Tongue (tissue), 2 donors: Measurements from ENCODE around the gene AQP2. TPM values are rescaled to one million over a fixed set of nuclear protein-coding genes. Genes with fewer than 3 reads are reported as not detected.

ENCODE experiments used
- DNase-seq: peaks from one replicate; pipeline ENCODE4 v3.0.0-alpha.2; 2015
- total RNA-seq: library from RNA; depleted of rRNA; stranded (reverse); fragments of >200 nt; gene quantifications from one replicate; pipeline ENCODE4 v1.2.3, GENCODE V29; 2014

AQP2 gene
- total RNA-seq, 1 donor from 2014 or later, result not detected

- DNase-seq, result no peak
Measured at GRCh38 chr12:49920241-49920914, 30.2 kb upstream of the AQP2 start.

- no peak for DNase-seq
Measured at GRCh38 chr12:49920915-49921286, 29.6 kb upstream of the AQP2 start.

- no peak for DNase-seq
Measured at GRCh38 chr12:49921299-49921698, 29.2 kb upstream of the AQP2 start.

GRCh38 chr12:49921936-49922335, 28.6 kb upstream of the AQP2 start:
- no peak for DNase-seq

GRCh38 chr12:49922349-49923034, 28.0 kb upstream of the AQP2 start:
- DNase-seq, result no peak

- no peak for DNase-seq
Measured at GRCh38 chr12:49923035-49923644, 27.4 kb upstream of the AQP2 start.

- no peak for DNase-seq
Measured at GRCh38 chr12:49923880-49924556, 26.5 kb upstream of the AQP2 start.

- DNase-seq, result no peak
Measured at GRCh38 chr12:49924628-49925246, 25.8 kb upstream of the AQP2 start.

- DNase-seq, result no peak
Measured at GRCh38 chr12:49925433-49926204, 24.9 kb upstream of the AQP2 start.

- no peak for DNase-seq
Measured at GRCh38 chr12:49928471-49928870, 22.1 kb upstream of the AQP2 start.

- no peak for DNase-seq
Measured at GRCh38 chr12:49929581-49929980, 21.0 kb upstream of the AQP2 start.

GRCh38 chr12:49930515-49931288, 19.8 kb upstream of the AQP2 start:
- DNase-seq, result no peak

- no peak for DNase-seq
Measured at GRCh38 chr12:49932023-49932422, 18.5 kb upstream of the AQP2 start.

GRCh38 chr12:49932533-49933130, 17.9 kb upstream of the AQP2 start:
- DNase-seq, result no peak

GRCh38 chr12:49933796-49934195, 16.7 kb upstream of the AQP2 start:
- no peak for DNase-seq

- no peak for DNase-seq
Measured at GRCh38 chr12:49934505-49934904, 16.0 kb upstream of the AQP2 start.

- DNase-seq, result no peak
Measured at GRCh38 chr12:49936925-49937324, 13.6 kb upstream of the AQP2 start.

- no peak for DNase-seq
Measured at GRCh38 chr12:49937639-49938300, 12.8 kb upstream of the AQP2 start.

- no peak for DNase-seq
Measured at GRCh38 chr12:49939307-49939706, 11.2 kb upstream of the AQP2 start.

- DNase-seq, result no peak
Measured at GRCh38 chr12:49939707-49940106, 10.8 kb upstream of the AQP2 start.
